ENCODE data around the gene CFAP299. TPM values are rescaled to one million over a fixed set of nuclear protein-coding genes. Genes with fewer than 3 reads are reported as not detected.

The CFAP299 gene
- total and polyA plus RNA-seq, 2 of the 8 experiments (the other 6 are each of a cell fraction or from before 2014, with no cell fraction given), result not detected

- TF ChIP-seq, protein P1, sequence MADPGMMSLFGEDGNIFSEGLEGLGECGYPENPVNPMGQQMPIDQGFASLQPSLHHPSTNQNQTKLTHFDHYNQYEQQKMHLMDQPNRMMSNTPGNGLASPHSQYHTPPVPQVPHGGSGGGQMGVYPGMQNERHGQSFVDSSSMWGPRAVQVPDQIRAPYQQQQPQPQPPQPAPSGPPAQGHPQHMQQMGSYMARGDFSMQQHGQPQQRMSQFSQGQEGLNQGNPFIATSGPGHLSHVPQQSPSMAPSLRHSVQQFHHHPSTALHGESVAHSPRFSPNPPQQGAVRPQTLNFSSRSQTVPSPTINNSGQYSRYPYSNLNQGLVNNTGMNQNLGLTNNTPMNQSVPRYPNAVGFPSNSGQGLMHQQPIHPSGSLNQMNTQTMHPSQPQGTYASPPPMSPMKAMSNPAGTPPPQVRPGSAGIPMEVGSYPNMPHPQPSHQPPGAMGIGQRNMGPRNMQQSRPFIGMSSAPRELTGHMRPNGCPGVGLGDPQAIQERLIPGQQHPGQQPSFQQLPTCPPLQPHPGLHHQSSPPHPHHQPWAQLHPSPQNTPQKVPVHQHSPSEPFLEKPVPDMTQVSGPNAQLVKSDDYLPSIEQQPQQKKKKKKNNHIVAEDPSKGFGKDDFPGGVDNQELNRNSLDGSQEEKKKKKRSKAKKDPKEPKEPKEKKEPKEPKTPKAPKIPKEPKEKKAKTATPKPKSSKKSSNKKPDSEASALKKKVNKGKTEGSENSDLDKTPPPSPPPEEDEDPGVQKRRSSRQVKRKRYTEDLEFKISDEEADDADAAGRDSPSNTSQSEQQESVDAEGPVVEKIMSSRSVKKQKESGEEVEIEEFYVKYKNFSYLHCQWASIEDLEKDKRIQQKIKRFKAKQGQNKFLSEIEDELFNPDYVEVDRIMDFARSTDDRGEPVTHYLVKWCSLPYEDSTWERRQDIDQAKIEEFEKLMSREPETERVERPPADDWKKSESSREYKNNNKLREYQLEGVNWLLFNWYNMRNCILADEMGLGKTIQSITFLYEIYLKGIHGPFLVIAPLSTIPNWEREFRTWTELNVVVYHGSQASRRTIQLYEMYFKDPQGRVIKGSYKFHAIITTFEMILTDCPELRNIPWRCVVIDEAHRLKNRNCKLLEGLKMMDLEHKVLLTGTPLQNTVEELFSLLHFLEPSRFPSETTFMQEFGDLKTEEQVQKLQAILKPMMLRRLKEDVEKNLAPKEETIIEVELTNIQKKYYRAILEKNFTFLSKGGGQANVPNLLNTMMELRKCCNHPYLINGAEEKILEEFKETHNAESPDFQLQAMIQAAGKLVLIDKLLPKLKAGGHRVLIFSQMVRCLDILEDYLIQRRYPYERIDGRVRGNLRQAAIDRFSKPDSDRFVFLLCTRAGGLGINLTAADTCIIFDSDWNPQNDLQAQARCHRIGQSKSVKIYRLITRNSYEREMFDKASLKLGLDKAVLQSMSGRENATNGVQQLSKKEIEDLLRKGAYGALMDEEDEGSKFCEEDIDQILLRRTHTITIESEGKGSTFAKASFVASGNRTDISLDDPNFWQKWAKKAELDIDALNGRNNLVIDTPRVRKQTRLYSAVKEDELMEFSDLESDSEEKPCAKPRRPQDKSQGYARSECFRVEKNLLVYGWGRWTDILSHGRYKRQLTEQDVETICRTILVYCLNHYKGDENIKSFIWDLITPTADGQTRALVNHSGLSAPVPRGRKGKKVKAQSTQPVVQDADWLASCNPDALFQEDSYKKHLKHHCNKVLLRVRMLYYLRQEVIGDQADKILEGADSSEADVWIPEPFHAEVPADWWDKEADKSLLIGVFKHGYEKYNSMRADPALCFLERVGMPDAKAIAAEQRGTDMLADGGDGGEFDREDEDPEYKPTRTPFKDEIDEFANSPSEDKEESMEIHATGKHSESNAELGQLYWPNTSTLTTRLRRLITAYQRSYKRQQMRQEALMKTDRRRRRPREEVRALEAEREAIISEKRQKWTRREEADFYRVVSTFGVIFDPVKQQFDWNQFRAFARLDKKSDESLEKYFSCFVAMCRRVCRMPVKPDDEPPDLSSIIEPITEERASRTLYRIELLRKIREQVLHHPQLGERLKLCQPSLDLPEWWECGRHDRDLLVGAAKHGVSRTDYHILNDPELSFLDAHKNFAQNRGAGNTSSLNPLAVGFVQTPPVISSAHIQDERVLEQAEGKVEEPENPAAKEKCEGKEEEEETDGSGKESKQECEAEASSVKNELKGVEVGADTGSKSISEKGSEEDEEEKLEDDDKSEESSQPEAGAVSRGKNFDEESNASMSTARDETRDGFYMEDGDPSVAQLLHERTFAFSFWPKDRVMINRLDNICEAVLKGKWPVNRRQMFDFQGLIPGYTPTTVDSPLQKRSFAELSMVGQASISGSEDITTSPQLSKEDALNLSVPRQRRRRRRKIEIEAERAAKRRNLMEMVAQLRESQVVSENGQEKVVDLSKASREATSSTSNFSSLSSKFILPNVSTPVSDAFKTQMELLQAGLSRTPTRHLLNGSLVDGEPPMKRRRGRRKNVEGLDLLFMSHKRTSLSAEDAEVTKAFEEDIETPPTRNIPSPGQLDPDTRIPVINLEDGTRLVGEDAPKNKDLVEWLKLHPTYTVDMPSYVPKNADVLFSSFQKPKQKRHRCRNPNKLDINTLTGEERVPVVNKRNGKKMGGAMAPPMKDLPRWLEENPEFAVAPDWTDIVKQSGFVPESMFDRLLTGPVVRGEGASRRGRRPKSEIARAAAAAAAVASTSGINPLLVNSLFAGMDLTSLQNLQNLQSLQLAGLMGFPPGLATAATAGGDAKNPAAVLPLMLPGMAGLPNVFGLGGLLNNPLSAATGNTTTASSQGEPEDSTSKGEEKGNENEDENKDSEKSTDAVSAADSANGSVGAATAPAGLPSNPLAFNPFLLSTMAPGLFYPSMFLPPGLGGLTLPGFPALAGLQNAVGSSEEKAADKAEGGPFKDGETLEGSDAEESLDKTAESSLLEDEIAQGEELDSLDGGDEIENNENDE (IDR thresholded peaks at IDR 0.05; ENCODE audit: insufficient replicate concordance, low read length), result no peak
- TF ChIP-seq RAD21 (IDR thresholded peaks at IDR 0.05 in 1 of 2, conservative IDR thresholded peaks at IDR 0.05 in 1 of 2; ENCODE audit: low read depth in 2 of 2, low read length in 2 of 2) (no peak), GTF2F1 (IDR thresholded peaks at IDR 0.05; ENCODE audit: borderline replicate concordance, low read depth, low read length) (no peak), CBX5 (IDR thresholded peaks at IDR 0.05; ENCODE audit: low read depth, low read length) (no peak)
Measured at GRCh38 chr4:80717204-80717603, 381.7 kb downstream of the CFAP299 start (continued).
